HAP-1 (cell line): Measurements from ENCODE around the gene CTBP2.
"Not testable (repeated sequence)": the region's sequence is repeated elsewhere in the genome, so short reads cannot be mapped to it uniquely, and the experiment has no call there.

Experiments
- DNase-seq, 2 experiments: peaks; one replicate each; pipeline ENCODE4 v3.0.0-alpha.2; 2016 to 2020; ENCODE audit warnings: low spot score in 2 of 2
- H3K27me3 ChIP-seq: fragments of 250-450 bp; sonication (Bioruptor Pico); 2 replicates; pipeline ENCODE4 v1.5.1; 2020; ENCODE audit warnings: low read depth, mild to moderate bottlenecking, moderate library complexity
- H3K36me3 ChIP-seq: fragments of 250-450 bp; sonication (Bioruptor Pico); replicated peaks from 2 replicates; pipeline ENCODE4 v1.5.1; 2020; ENCODE audit warnings: mild to moderate bottlenecking
- H3K4me1 ChIP-seq: fragments of 250-450 bp; sonication (Bioruptor Pico); 2 replicates; pipeline ENCODE4 v1.5.1; 2020; ENCODE audit warnings: mild to moderate bottlenecking
- H3K4me3 ChIP-seq: fragments of 250-450 bp; sonication (Bioruptor Pico); 2 replicates; pipeline ENCODE4 v1.5.1; 2020; ENCODE audit warnings: mild to moderate bottlenecking, moderate library complexity
- H3K9me3 ChIP-seq: fragments of 250-450 bp; sonication (Bioruptor Pico); 2 replicates; pipeline ENCODE4 v1.5.1; 2020; ENCODE audit warnings: mild to moderate bottlenecking, moderate library complexity
- in situ Hi-C: fragments of 300-500 bp; cut with MboI; formaldehyde crosslinking; loops from 3 replicates; pipeline ENCODE4 v1.14.3; 2020; ENCODE audit warnings: low sequenced_read_pairs, inconsistent platforms, mixed read lengths

CTBP2 gene

GRCh38 chr10:125093199-125093973 is 67.0 kb downstream of the CTBP2 start:
- in situ Hi-C loops, result no loop called here
- Histone ChIP-seq H3K4me3 (no peak overlapping the region), H3K27me3 (no peaks in the 10 kb centered on the region), H3K36me3 (peaks cover 2% of the 10 kb centered on the region; the same call in 1 of the 2 replicates), H3K9me3 (no peaks in the 10 kb centered on the region), H3K4me1 (no peaks in the 10 kb centered on the region)
- DNase-seq, result no peak

DNA sequence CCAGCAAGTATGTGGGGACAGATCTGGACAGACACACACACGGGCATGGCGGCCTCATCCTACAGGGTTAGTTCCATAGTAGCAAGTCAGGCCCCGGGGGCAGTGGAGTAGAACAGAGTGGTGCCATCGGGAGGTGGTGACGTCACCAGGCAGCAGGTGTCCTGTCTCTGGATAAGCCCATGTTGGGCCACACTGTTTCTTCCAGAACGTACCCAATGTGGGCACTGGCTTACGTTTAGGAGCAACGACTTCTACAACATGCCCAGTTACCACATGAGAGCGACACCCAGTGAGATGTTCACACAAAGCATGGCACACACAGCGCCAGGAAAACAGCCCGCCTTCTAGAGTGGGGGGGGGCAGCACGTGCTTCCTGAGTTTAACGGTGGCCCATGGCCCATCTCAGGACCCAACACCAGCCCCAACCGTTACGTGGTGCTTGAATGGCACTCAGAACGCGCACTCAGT is 67.8 kb downstream of the CTBP2 start:
- no peak for DNase-seq

GRCh38 chr10:125091891-125092290 is 68.5 kb downstream of the CTBP2 start:
- in situ Hi-C loops, result no loop called here
- Histone ChIP-seq H3K9me3 (no peaks in the 10 kb centered on the region), H3K4me1 (no peaks in the 10 kb centered on the region), H3K4me3 (no peak overlapping the region), H3K36me3 (peaks cover 9% of the 10 kb centered on the region), H3K27me3 (no peaks in the 10 kb centered on the region)
- no peak for DNase-seq

More for the DNA sequence above, 67.8 kb downstream of the CTBP2 start:
- H3K9me3 ChIP-seq, result no peaks in the 10 kb centered on the region
- no peaks in the 10 kb centered on the region for H3K4me1 ChIP-seq
- H3K27me3 ChIP-seq, result no peaks in the 10 kb centered on the region
- peaks cover 9% of the 10 kb centered on the region for H3K36me3 ChIP-seq
- in situ Hi-C loops, result no loop called here
- no peak overlapping the region for H3K4me3 ChIP-seq

GRCh38 chr10:125089469-125089868 is 70.9 kb downstream of the CTBP2 start:
- DNase-seq, result no peak
- H3K27me3 ChIP-seq, result no peaks in the 10 kb centered on the region
- in situ Hi-C loops, result no loop called here

GRCh38 chr10:125087897-125088215 is 72.5 kb downstream of the CTBP2 start:
- in situ Hi-C loops, result no loop called here
- peaks cover 9% of the 10 kb centered on the region for H3K36me3 ChIP-seq
- no peaks in the 10 kb centered on the region for H3K4me1 ChIP-seq

More at GRCh38 chr10:125089469-125089868, 70.9 kb downstream of the CTBP2 start:
- Histone ChIP-seq H3K36me3 (peaks cover 9% of the 10 kb centered on the region), H3K9me3 (no peaks in the 10 kb centered on the region), H3K4me3 (no peak overlapping the region), H3K4me1 (no peaks in the 10 kb centered on the region)

DNA sequence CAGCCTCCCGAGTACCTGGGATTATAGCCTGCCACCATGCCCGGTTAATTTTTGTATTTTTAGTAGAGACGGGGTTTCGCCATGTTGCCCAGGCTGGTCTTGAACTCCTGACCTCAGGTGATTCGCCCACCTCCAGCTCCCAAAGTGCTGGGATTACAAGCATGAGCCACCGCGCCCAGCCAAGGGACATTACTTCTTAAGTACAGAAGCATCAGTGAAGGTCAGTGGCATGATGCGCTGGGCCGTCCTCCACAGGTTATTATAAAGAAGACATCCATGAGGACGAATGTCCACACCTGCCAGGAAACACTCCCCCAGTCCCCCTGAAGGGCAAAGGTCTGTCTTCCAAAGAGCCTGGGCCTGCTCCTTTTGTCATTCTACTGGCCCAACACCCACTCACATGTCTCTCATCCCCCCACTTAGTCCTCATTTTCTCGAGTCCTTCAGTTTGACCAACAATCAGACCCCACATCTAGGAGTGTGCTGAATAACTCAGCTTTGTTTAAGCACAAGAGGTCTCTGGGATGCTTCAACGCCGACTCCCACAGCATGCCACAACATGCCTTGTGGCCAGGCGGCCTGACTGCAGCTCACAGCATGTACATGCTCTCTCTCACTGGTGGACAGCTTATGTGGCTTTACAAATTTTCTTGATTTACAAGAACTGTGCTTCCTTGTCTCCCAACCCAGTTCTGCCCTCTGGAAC is 73.0 kb downstream of the CTBP2 start:
- peaks cover 9% of the 10 kb centered on the region for H3K36me3 ChIP-seq
- no peak for DNase-seq
- H3K4me1 ChIP-seq, result no peaks in the 10 kb centered on the region
- no peaks in the 10 kb centered on the region for H3K9me3 ChIP-seq
- H3K27me3 ChIP-seq, result no peaks in the 10 kb centered on the region
- H3K4me3 ChIP-seq, result no peak overlapping the region
- in situ Hi-C loops, result no loop called here

More at GRCh38 chr10:125087897-125088215, 72.5 kb downstream of the CTBP2 start:
- Histone ChIP-seq H3K27me3 (no peaks in the 10 kb centered on the region), H3K9me3 (no peaks in the 10 kb centered on the region), H3K4me3 (no peak overlapping the region)
- no peak for DNase-seq

- no peak for DNase-seq
- Histone ChIP-seq H3K36me3 (peaks cover 9% of the 10 kb centered on the region), H3K4me3 (no peak overlapping the region), H3K4me1 (no peaks in the 10 kb centered on the region), H3K27me3 (no peaks in the 10 kb centered on the region), H3K9me3 (no peaks in the 10 kb centered on the region)
- in situ Hi-C loops, result no loop called here
These were observed 73.7 kb downstream of the CTBP2 start for GRCh38 chr10:125086691-125087090.

- in situ Hi-C loops, result no loop called here
- DNase-seq, result no peak
- no peaks in the 10 kb centered on the region for H3K9me3 ChIP-seq
These were observed 74.9 kb downstream of the CTBP2 start for GRCh38 chr10:125085258-125086054.

GRCh38 chr10:125084614-125085257 is 75.6 kb downstream of the CTBP2 start:
- no peak overlapping the region for H3K4me3 ChIP-seq
- DNase-seq, result no peak
- no peaks in the 10 kb centered on the region for H3K4me1 ChIP-seq
- no peaks in the 10 kb centered on the region for H3K27me3 ChIP-seq
- in situ Hi-C loops, result no loop called here
- H3K9me3 ChIP-seq, result no peaks in the 10 kb centered on the region
- H3K36me3 ChIP-seq, result peaks cover 9% of the 10 kb centered on the region

More at GRCh38 chr10:125085258-125086054, 74.9 kb downstream of the CTBP2 start:
- H3K27me3 ChIP-seq, result no peaks in the 10 kb centered on the region
- no peaks in the 10 kb centered on the region for H3K4me1 ChIP-seq
- no peak overlapping the region for H3K4me3 ChIP-seq
- peaks cover 9% of the 10 kb centered on the region for H3K36me3 ChIP-seq

- no peaks in the 10 kb centered on the region for H3K9me3 ChIP-seq
- peaks cover 9% of the 10 kb centered on the region for H3K36me3 ChIP-seq
- no peak overlapping the region for H3K4me3 ChIP-seq
- DNase-seq, result no peak
- H3K27me3 ChIP-seq, result no peaks in the 10 kb centered on the region
- no peaks in the 10 kb centered on the region for H3K4me1 ChIP-seq
- in situ Hi-C loops, result no loop called here
These were observed 76.2 kb downstream of the CTBP2 start for GRCh38 chr10:125084191-125084613.

DNA sequence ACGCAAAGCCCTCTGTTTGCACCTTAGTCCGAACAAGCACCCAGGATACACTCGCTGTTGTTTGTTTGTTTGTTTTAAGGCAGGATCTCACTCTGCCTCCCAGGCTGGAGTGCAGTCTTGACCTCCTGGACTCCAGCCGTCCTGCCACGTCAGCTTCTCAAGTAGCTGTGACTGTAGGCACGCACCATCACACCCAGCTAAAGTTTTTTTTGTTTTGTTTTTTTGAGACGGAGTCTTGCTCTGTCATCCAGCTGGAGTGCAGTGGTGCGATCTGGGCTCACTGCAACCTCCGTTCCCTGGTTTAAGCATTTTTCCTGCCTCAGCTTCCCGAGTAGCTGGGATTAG is 76.8 kb downstream of the CTBP2 start:
- in situ Hi-C loops, result no loop called here
- H3K4me1 ChIP-seq, result no peaks in the 10 kb centered on the region
- no peak overlapping the region for H3K4me3 ChIP-seq
- DNase-seq, result no peak
- H3K27me3 ChIP-seq, result no peaks in the 10 kb centered on the region
- no peaks in the 10 kb centered on the region for H3K9me3 ChIP-seq
- H3K36me3 ChIP-seq, result peaks cover 8% of the 10 kb centered on the region

- Histone ChIP-seq H3K4me1 (no peaks in the 10 kb centered on the region), H3K36me3 (peaks cover 3% of the 10 kb centered on the region), H3K4me3 (no peak overlapping the region), H3K9me3 (no peaks in the 10 kb centered on the region), H3K27me3 (no peaks in the 10 kb centered on the region)
- in situ Hi-C loops, result no loop called here
- no peak for DNase-seq
These were observed 77.3 kb downstream of the CTBP2 start for GRCh38 chr10:125082881-125083575.

DNA sequence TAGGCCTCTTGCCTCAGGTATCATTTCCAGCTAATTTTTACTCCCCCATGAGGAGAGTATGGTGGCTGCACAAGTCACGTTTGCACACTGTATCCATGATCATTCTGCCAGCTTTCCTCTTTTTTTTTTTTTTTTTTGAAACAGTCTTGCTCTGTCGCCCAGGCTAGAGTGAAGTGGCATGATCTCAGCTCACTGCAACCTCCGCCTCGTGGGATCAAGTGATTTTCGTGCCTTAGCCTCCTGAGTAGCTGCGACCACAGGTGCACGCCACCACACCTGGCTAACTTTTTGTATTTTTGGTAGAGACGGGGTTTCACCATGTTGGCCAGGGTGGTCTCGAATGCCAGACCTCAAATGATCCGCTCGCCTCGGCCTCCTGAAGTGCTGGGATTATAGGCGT is 77.9 kb downstream of the CTBP2 start:
- H3K4me1 ChIP-seq, H3K36me3 ChIP-seq, H3K4me3 ChIP-seq, H3K27me3 ChIP-seq, in situ Hi-C loops, DNase-seq, H3K9me3 ChIP-seq: not testable (repeated sequence)
